NCI-H510A (cell line): ENCODE data around the gene AMBRA1.
"Not testable (repeated sequence)": the region's sequence is repeated elsewhere in the genome, so short reads cannot be mapped to it uniquely, and the experiment has no call there.

Source experiments
- DNase-seq: peaks from one replicate; lab custom pipeline; 2025; lab: John Stamatoyannopoulos, UW

Gene AMBRA1

DNA sequence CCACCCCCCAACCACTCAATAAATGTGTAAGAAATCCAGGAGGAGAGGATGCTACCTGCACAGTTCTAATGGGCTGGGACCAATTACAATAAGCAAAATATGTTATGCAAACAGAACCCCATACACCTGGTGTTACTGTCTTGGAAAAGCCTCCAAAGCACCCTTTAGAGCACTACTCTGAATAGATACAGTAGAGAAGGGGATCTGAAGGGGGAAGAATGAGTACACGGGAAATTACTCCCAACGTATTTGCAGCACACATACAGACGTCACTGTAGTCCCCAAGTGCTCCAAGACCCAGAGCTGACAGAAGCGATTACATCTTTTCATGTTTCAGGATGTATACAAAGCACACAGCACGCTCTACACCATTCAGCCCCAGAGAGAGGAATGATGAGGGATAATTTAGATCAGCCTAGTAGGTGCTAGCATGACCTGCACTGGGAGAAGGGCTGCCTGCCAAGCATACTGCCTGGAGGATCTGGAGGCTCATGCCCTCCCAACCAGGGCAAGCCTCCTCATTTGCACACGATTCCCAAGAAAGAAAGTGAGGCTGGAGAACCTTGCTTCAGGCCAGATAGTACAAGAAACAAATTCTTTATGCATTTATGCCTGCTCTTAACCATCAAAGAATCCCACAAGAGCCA is 63.8 kb downstream of the AMBRA1 start:
- no peak for DNase-seq

DNA sequence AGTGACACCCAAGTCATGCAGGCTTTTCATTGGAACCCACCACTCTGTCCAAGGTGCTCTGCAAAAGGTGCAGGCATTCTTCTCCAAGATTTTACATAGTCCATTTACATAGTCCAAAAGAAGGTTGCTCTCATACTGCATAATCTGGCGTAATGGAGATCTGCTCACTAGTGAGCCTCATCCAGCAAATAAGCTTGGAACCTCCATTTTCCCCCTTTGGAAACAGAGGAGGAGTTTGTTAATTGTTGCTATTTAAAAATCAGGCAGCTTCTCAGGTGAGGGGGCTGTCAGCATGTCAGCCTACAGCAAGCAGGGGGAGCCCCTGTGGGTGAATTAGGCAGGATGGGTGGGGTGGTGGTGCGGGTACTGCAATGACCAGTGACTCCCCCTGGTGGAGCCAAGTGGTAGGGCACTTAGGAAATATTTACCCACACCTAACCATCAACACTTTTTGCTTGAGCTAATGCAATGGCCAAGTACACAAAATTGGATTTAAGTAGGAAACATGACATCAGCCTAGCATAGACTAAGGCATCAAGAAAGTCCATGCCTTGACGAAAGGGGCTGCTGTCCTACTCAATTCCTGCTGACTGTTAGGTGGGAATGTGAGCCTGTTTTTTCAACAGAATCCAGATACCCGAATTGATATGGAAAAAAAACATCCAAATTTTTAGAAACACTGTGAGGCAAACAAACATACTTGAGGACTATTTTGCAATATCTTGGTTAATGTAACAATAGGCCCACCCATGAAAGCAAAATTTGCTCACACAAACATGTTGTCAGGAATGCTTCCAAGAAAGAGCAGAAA is 64.5 kb downstream of the AMBRA1 start:
- no peak for DNase-seq

DNA sequence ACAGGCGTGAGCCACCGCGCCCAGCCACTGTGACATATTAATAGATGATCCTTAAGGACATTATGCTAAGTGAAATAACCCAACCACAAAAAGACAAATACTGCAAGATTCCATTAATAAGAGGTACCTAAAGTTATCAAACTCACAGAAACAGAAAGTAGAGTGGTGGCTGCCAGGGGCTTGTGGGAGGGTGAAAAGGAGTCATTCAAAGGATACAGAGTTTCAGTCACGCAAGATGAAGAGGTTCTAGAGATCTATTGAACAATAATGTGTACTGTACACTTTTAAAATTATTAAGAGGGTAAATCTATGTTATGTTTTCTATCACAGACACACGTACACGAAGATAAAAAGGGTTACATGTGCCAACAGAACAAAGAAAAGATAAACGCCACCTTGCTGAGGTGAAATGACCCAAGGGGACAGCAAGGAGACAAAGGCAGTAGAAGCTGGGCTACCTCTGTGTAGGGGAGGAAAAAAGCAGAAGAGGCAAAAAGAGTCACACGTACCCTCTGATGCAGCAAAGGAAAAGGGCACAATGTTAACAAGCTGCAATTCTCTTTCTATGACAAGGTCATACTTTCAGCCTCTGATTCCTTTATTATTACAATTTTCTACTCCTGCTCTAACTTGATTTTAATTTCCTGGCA is 65.3 kb downstream of the AMBRA1 start:
- no peak for DNase-seq

- no peak for DNase-seq
These were observed 66.2 kb downstream of the AMBRA1 start for GRCh38 chr11:46527591-46528130.

DNA sequence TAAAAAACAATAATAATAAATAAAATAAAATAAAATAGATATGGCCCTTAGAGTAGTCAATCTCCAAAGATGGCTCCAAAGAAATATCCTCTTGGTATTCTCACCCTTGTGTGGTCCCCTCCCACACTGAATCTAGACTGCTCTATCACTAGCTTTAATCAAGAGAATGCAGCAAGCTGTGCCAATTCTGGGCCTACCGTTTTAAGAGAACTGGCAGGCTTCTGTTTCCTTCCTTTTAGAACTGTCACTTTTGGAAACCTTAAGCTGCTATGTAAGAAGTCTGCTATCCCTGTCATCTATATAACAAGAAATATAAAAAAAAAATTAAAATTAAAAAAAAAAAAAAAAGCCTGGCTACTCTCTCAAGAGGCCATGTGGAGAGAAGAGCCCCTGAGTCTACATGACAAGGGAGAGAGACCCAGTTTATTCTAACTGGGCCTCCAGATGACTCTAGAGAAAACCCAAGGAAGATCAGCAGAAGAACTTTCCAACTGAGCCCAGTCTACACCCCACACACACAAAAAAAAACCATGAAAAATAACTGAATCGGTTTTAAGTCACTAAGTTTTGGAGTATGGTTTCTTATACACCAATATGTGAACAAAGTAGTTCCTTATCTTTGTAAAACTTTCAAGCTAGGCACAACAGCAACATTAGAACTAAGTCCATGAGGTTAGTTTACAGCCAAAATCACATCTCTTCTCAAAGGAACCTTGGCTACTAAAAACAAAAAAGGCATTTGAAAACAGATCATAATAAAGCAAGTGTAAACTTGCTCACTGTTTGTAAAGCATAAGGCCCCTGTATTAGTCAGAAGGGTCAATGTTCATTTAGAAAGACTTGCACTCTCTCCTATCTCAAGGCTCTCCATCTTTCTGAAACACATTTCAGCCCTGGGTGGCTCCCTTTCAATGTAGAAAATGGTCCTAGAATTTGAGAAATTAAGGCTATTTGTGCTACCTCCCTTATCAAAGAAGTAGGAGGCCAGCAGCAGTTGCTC is 67.3 kb downstream of the AMBRA1 start:
- no peak for DNase-seq

GRCh38 chr11:46524201-46524770 is 69.5 kb downstream of the AMBRA1 start:
- DNase-seq, result no peak

DNA sequence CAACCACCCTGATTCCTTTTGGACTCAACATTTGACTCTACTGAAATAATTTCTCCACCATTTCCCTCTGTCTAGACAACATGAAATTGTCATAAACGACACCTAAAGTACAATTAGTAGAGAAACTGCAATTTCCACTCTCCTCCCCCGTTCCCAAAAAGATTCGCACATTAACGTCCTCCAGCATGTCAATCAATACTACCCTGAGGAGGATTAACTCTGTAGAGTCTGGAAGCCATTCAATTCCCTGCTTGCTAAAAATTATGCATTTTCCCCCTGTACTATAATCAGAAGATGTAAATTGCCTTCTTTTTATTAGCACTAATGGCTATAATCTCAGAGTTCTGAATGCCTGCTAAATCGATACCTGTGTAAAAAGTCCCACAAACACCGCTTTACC is 70.5 kb downstream of the AMBRA1 start:
- no peak for DNase-seq

- DNase-seq, result no peak
These were observed 71.0 kb downstream of the AMBRA1 start for GRCh38 chr11:46522682-46523281.

- no peak for DNase-seq
These were observed 71.7 kb downstream of the AMBRA1 start for GRCh38 chr11:46521961-46522681.

- no peak for DNase-seq
These were observed 72.7 kb downstream of the AMBRA1 start for GRCh38 chr11:46520971-46521745.

DNA sequence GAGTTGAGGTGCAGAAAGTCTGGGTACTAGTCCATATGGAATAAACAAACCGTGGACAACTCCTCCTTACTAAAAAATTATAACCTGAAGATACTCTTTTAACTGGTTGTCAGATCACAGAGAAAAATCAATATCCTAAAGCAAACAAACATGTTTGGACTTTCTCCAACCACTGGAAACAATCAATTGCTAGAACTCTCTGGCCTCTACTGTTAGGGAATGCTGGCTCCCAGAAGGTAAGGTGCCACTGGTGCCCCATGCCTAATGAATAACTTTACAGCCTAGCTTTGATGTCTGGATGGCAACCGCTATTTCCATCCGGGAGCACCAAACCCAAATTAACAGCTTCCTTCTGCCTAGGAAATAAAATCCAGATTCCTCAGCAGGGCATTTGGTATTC is 74.5 kb downstream of the AMBRA1 start:
- no peak for DNase-seq

DNA sequence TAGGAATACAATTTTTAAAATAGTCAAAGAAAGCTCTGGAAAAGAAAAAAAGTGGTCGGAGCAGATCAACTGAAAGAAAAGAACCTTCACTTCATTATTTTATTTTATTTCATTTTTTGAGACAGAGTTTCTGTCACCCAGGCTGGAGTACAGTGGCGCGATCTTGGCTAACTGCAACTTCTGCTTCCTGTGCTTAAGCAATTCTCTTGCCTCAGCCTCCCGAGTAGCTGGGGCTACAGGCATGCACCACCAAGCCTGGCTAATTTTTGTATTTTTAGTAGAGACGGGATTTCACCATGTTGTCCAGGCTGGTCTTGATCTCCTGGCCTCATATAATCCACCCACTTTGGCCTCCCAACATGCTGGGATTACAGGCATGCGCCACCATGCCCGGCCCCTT is 74.9 kb downstream of the AMBRA1 start:
- DNase-seq, result not testable (repeated sequence)

DNA sequence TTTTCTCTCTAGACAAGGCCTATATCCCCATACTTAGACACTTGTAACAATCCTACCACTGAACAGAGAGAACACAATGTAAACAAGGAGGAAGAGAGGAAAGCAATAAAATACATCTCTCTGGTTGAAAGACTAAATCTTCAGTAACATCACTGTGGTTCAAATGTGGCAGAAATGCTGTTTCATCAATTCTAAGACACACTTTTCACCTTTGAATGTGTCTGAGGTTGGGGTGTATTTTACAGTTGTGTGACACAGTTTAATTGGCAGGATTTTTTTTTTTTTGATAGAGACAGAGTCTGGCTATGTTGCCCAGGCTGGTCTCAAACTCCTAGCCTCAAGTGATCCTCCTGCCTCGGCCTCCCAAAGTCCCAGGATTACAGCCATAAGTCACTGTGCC is 79.5 kb downstream of the AMBRA1 start:
- DNase-seq, result no peak

- DNase-seq, result no peak
These were observed 79.9 kb downstream of the AMBRA1 start for GRCh38 chr11:46513934-46514342.

DNA sequence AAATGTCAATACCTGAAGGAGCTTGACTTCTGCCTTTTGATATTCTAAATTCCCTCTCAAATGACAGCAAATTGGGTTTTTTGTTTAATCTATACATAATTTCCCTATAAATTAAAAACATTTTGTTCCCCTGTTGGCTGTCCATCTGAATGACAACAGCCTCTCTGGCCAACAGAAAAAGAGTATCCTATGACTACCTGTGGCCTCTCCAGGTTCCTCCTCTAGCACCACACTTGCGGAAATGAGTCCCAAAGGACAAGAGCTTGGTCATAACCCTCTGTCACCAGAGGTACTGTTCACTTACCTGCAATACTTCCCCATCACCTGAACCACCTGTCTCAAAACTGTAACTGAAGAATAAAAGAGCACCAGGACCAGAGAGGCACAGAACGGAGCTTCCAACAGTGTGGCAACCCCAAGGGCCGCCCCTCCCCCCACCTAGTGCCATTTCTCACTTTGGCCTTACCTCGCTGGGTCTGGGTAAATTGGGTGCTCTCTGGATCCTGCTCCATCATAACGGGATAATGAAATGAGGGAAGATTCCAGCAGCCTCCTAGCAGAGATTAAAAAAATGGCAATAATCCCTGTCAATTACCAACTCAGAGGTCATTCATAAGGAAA is 81.5 kb downstream of the AMBRA1 start:
- no peak for DNase-seq

DNA sequence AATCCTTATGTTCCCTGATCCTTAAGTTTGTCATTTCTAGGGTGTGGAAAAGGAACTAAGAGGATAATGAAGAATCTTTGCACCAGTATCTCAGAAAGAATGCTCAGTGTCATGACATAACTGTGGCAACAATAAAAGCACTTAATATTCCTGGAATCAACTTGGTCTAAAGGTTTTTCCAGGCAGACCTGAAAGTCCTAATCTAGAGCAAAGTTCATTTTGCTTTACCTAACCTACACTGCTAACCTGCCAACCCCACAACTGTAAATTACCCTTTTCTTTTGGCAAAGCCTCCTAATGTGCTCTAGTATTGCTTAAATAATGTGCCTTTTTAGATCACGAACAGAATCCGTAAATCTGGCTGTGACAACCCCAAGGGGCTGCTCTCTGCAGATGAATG is 82.5 kb downstream of the AMBRA1 start:
- no peak for DNase-seq

- no peak for DNase-seq
These were observed 85.5 kb downstream of the AMBRA1 start for GRCh38 chr11:46508360-46508759.

- DNase-seq, result no peak
These were observed 87.4 kb downstream of the AMBRA1 start for GRCh38 chr11:46506483-46506791.
